Measurements from ENCODE around the gene IFI6. TPM values are rescaled to one million over a fixed set of nuclear protein-coding genes. Genes with fewer than 3 reads are reported as not detected.

IFI6 gene
- total and polyA plus RNA-seq, 2 of the 8 experiments (the other 6 are each of a cell fraction or from before 2014, with no cell fraction given), result 6.1 to 13.2 TPM

- Histone ChIP-seq H4K5ac (ENCODE audit: insufficient read length, low read depth, low read length) (no peak overlapping the region), H2BK5ac (ENCODE audit: low read depth, low read length) (no peak overlapping the region), H3K4me2 (ENCODE audit: insufficient read depth in 1 of 2, low read depth in 2 of 2, low read length in 2 of 2) (peak overlapping the region; percentile 82 to 90), H3K27ac (ENCODE audit: low read depth, low read length) (no peak overlapping the region), H3K27me3 (replicated peaks in 1 of 4; ENCODE audit: control insufficient read depth in 3 of 4, extremely low read depth in 1 of 4, insufficient read depth in 3 of 4, low read length in 3 of 4) (peaks cover 0 to 2% (median 0%) of the 10 kb centered on the region in 4 experiments; a peak in 2 of 7 replicates), H3K4ac (replicated peaks; ENCODE audit: insufficient read length, low read depth, low read length) (no peak overlapping the region), H3K4me1 (replicated peaks in 1 of 4; ENCODE audit: control insufficient read depth in 3 of 4, insufficient read depth in 4 of 4, low read length in 3 of 4) (peaks cover 6 to 28% (median 23%) of the 10 kb centered on the region in 4 experiments), H3K14ac (ENCODE audit: insufficient read length) (no peak overlapping the region), H2AFZ (ENCODE audit: low read length) (no peak overlapping the region), H3K9me3 (ENCODE audit: insufficient read depth in 2 of 2, low read depth in 1 of 2, low read length in 1 of 2) (no peaks in the 10 kb centered on the region), H4K91ac (replicated peaks; ENCODE audit: insufficient read length, low read length) (peak overlapping the region; percentile 51), H4K8ac (ENCODE audit: extremely low read depth, insufficient read depth, low read length) (peak overlapping the region; percentile 58; the same call in 1 of the 2 replicates), H3K18ac (ENCODE audit: extremely low read depth, low read length) (peak overlapping the region; percentile 83), H3K56ac (replicated peaks; ENCODE audit: insufficient read length, low read depth, low read length) (no peak overlapping the region), H3K23ac (ENCODE audit: insufficient read length) (no peak overlapping the region), H3K23me2 (ENCODE audit: low read depth, low read length) (peaks cover 4% of the 10 kb centered on the region; the same call in 1 of the 2 replicates), H3K9ac (replicated peaks in 1 of 4; ENCODE audit: extremely low read depth in 1 of 4, low read depth in 3 of 4, low read length in 3 of 4) (peak overlapping the region in 3 of 4 experiments; percentile 13 to 69 (median 24); a peak in 3 of 7 replicates), H2BK12ac (ENCODE audit: low read depth, low read length) (0 out of 2 replicates have a peak overlapping the region, but pooled peaks have one; percentile 63), H3K79me2 (ENCODE audit: control insufficient read depth in 1 of 2, insufficient read depth in 2 of 2, low read length in 2 of 2) (no peaks in the 10 kb centered on the region), H2BK15ac (ENCODE audit: low read length) (peak overlapping the region; percentile 72; the same call in 1 of the 2 replicates), H4K20me1 (replicated peaks in 1 of 2; ENCODE audit: control insufficient read depth in 1 of 2, insufficient read depth in 2 of 2, low read length in 2 of 2) (no peaks in the 10 kb centered on the region), H2BK20ac (ENCODE audit: low read length) (no peak overlapping the region), H3K79me1 (ENCODE audit: low read depth, low read length) (no peaks in the 10 kb centered on the region), H2BK120ac (replicated peaks; ENCODE audit: low read depth, low read length) (no peak overlapping the region), H2AK5ac (ENCODE audit: low read depth, low read length) (no peak overlapping the region), H3K4me3 (ENCODE audit: extremely low read depth in 1 of 4, insufficient read depth in 2 of 4, low read depth in 3 of 4, low read length in 4 of 4) (peak overlapping the region; percentile 43 to 62 (median 53)), H3K36me3 (ENCODE audit: control insufficient read depth in 2 of 4, insufficient read depth in 4 of 4, low read length in 3 of 4) (no peaks in the 10 kb centered on the region)
- WGBS, 2 experiments (ENCODE audit: extremely low coverage in 1 of 2, insufficient coverage in 1 of 2, insufficient read length in 1 of 2, insufficient replicate concordance in 2 of 2, low coverage in 1 of 2, low lambda C conversion rate in 2 of 2, missing lambda C conversion rate in 1 of 2), result 5% methylated on average over 35 of the region's 78 CpGs; no CpG with 5 or more reads in 1 of the 2 experiments
- DNase-seq (ENCODE audit: low read depth in 1 of 2, low spot score in 2 of 2) (peak in 1 of 2 experiments; percentile 97), FAIRE-seq (no peak)
- ChIA-PET POLR2A (ENCODE audit: partially characterized antibody) (interaction anchor here (1.1 to 1.3 kb wide), 2 partner anchors 51 to 55 kb away, joined by 4 to 5 read pairs; partner anchors contain the start of gene AHDC1), CTCF (ENCODE audit: partially characterized antibody) (interaction anchor here (1.0 to 13.1 kb wide), 13 partner anchors 10 to 255 kb away, joined by 3 to 472 read pairs (median 9); partner anchors contain the start of genes AHDC1 and IFI6)
- peak; percentile 36 for TF ChIP-seq KDM4A (IDR thresholded peaks at IDR 0.05; ENCODE audit: low read depth, low read length, severe bottlenecking)
- TF ChIP-seq POU5F1 (IDR thresholded peaks at IDR 0.05; ENCODE audit: low read depth, low read length), result no peak
- TF ChIP-seq POLR2A (IDR thresholded peaks at IDR 0.05; ENCODE audit: control extremely low read depth in 1 of 2, low read depth in 2 of 2, low read length in 2 of 2), result peak in 1 of 2 experiments; percentile 39; a peak in 2 of 3 replicates
- TF ChIP-seq RBBP5 (IDR thresholded peaks at IDR 0.05; ENCODE audit: borderline replicate concordance, low read depth, low read length), result peak; percentile 69; the same call in 1 of the 2 replicates
- peak; percentile 59; the same call in 1 of the 2 replicates for TF ChIP-seq CEBPB (IDR thresholded peaks at IDR 0.05; ENCODE audit: low read depth, low read length)
- TF ChIP-seq SP4 (IDR thresholded peaks at IDR 0.05; ENCODE audit: low read length), result 0 out of 2 replicates have a peak, but pooled peaks have one; percentile 12
- peak; percentile 56; the same call in 1 of the 2 replicates for TF ChIP-seq PHF8 (conservative IDR thresholded peaks at IDR 0.05; ENCODE audit: low read depth, low read length)
- peak; percentile 47; the same call in 1 of the 2 replicates for TF ChIP-seq YY1 (IDR thresholded peaks at IDR 0.05; ENCODE audit: low read depth, low read length)
- TF ChIP-seq BRCA1 (IDR thresholded peaks at IDR 0.05; ENCODE audit: low read depth, low read length), result no peak
- TF ChIP-seq POLR2AphosphoS5 (IDR thresholded peaks at IDR 0.05; ENCODE audit: low read depth, low read length), result peak; percentile 46; the same call in 1 of the 2 replicates
- TF ChIP-seq JUND (IDR thresholded peaks at IDR 0.05; ENCODE audit: low read length), result no peak
Measured at GRCh38 chr1:27659497-27660299, 12.3 kb downstream of the IFI6 start.

Measured in H1 (cell line).